Measurements from ENCODE around the gene CALML4.

DNA sequence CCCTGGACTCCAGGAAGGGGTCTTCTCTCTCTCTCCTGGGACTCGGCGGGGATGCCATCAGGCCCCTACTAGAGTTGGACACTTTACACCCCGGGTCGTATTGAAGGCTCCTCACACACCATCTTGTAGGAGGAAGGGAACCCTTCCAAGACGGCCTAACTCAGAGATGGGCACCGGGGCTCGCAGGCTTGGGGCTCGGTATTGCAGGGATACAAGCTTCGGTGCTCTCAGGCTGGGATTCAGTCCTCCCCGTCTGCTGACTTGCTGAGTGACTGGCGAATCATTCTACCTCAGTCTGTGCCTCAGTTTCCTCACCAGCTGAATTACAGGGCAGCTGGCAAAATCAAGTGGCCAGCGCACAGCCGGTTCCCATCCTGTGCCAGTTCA lies 419 bp upstream of the CALML4 start:
- TF ChIP-seq, protein P1, sequence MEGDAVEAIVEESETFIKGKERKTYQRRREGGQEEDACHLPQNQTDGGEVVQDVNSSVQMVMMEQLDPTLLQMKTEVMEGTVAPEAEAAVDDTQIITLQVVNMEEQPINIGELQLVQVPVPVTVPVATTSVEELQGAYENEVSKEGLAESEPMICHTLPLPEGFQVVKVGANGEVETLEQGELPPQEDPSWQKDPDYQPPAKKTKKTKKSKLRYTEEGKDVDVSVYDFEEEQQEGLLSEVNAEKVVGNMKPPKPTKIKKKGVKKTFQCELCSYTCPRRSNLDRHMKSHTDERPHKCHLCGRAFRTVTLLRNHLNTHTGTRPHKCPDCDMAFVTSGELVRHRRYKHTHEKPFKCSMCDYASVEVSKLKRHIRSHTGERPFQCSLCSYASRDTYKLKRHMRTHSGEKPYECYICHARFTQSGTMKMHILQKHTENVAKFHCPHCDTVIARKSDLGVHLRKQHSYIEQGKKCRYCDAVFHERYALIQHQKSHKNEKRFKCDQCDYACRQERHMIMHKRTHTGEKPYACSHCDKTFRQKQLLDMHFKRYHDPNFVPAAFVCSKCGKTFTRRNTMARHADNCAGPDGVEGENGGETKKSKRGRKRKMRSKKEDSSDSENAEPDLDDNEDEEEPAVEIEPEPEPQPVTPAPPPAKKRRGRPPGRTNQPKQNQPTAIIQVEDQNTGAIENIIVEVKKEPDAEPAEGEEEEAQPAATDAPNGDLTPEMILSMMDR (IDR thresholded peaks at IDR 0.05), result no peak
- TF ChIP-seq POLR2A (IDR thresholded peaks at IDR 0.05), result no peak

Measured in Peyer's patch (tissue), 4 donors.